NCI-H2029 (cell line): ENCODE data around the gene NID2.

Experiments
- DNase-seq: peaks from one replicate; lab custom pipeline; 2025; lab: John Stamatoyannopoulos, UW

Gene NID2

DNA sequence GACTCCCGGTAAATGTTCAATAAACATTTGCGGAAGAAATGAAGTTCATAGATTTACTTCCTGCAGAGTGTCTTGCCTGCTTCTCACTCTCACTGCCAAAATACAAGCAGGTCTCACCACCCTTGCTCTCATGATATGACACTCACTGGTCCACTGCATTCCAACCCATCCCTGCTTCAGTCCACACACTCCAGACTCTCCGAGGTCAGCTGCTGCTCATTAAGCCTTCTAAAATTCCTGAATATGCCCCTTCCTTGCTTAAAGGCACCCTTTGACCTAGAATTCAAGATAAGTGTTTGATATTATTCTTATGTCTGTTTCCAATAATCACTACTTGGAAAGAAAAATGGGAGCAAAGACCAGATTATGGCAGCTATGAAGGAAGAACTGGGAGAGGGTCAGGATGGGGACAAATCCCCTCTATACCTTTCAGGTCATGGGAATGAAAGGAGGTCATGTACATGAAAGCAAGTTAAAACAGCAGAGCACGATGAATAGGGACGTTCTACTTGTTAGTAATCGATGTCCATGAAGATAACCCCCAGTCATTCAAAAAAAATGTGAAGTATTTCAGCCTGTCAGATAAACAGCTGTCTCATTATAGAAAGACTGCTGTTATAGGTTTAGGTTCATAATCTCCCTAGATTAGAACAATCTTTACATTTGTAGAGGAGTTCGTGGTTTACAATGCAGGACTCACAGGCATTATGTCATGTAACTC is 10.5 kb upstream of the NID2 start:
- no peak for DNase-seq

DNA sequence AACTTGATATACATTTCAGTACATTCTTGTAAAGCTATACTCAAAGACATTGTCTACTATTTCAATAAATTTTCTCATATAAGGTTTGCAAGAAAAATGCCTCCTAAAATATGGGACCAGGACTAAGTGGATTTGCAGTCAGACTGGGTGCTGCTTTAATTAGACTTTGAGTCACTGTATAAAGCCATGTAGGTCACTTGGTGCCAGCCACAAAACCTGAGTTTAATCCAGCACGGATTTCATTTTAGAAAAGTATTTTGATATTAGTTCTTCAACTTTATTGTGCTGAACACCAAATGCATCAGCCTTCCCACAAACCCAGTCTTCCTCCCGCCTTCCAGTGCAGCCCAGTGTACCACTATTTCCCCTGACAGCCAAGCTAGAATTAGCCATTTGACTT is 9.9 kb upstream of the NID2 start:
- no peak for DNase-seq

GRCh38 chr14:52078095-52078531 is 9.3 kb upstream of the NID2 start:
- no peak for DNase-seq

DNA sequence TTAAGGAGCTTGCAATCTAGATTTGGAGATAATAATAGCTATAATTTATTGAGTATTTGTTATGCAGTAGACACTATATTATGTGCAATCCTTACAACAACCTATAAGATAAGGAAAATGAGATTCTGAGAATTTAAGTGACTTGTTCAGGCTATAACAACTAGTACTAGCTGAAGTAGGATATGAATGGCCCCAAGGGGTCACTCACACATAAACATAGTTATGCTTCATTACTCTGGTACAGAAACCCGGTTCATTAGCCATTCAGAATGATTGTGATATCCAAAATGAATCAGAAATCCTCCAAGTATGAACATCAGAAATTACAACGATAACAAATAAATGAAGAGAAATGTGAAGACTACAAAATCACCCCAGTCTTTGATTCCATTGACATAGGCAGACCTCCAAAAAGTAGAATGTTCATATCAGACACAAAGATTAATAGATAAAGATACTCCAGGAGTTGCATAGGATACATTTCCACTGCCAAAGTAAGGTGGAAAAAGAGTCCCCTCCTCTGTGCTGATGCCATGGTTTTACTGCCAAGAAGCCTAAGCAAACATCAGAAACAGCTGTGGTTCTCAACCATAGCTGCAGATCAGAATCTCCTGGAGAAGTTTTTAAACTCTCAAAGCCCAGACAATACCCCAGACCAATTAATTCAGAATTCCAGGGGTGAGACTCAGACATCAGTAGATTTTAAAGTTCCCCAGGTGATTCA is 8.6 kb upstream of the NID2 start:
- no peak for DNase-seq

DNA sequence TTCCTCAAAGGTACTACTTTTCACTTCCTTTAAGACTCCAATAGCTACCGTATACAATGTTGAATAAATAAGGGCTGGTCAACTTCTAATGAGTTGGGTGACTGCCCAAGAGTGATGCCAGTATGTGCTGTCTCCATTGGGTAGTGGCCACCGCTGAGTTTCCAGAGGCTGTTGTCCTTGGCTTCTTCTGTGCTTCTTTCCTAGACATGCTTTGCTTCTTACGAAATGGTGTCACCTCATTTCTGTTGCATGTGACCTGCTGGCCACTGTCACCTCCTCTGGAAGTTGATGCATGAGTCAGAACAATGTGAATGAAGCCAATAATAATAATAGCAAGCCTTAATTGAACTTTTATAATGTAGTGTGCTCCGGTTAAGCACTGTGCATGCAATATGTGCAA is 7.5 kb upstream of the NID2 start:
- no peak for DNase-seq

DNA sequence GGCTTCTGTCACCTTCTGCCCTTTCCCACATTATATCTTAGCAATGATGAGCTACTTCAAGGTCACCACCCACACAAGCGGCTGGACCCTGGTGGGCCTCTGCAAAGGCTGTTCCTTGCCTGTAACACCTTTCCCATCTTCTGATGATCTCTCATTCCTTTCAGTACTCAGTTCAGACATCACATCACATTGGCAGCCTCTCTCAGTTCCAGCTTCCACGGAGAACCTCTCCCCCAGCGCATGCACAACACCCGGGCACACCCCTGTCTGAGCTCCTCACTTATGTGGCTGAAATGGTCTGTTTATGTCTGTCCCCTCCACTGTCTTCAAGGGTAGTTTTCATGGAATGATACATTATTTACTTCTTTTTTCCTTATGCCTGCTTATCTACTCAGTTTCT is 6.5 kb upstream of the NID2 start:
- no peak for DNase-seq

- no peak for DNase-seq
These were observed 4.4 kb upstream of the NID2 start for GRCh38 chr14:52073251-52073650.

GRCh38 chr14:52072266-52072780 is 3.5 kb upstream of the NID2 start:
- DNase-seq, result no peak

DNA sequence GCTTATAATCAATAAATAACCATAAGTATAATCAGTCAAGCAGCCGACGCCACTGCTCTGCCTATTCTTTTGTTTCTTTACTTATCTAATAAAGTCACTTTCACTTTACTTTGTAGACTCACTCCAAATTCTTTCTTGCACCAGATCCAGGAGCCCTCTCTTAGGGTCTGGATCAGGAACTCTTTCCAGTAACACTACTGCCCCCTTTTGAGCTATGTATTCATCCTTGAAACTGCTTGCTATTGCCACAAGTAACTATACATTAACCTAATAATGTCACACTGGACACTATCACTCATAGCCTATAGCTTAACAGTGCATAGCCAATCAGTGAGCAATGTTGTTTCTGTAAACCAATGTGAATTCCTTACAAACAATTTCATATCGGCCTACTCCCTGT is 2.8 kb upstream of the NID2 start:
- DNase-seq, result no peak

GRCh38 chr14:52070051-52070431 is 1.2 kb upstream of the NID2 start:
- DNase-seq, result no peak

GRCh38 chr14:52069307-52070050 is 620 bp upstream of the NID2 start:
- no peak for DNase-seq

DNA sequence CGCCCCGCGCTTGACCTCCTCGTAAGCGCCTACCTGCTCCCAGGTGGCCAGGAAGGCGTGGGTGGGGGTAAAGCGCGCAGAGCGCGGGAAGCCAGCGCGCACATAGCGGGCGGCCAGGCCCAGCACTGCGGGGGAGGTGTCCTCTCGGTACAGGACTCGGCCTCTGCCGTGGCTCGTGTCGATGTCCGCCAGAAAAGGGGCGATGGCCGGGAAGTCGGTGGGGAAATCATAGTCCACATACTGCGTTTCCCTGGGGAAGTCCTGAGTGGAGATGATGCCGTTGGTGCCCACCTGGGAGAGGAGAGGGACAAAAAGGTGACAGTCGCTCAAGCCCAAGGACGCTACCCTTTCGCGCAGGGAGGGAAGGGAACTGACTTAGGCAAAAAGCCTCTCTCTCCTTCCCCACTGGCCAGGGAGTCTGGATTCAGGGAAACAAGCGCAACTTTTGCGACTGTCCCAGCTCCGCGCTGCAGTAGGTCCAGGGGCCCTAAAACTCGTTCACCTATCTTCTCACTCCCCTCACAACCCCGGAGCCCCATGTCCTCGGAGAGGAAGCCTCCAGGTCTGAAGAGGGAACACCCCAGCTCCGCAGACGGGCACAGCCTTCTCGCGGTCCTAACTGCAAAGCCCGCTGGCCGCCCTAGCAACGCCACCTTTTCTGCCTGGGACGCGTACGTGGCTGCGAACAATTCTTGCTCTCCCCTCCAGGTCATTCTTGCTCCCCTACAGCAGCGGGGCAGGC is 815 bp downstream of the NID2 start:
- no peak for DNase-seq

GRCh38 chr14:52064174-52064573 is 4.7 kb downstream of the NID2 start:
- no peak for DNase-seq

DNA sequence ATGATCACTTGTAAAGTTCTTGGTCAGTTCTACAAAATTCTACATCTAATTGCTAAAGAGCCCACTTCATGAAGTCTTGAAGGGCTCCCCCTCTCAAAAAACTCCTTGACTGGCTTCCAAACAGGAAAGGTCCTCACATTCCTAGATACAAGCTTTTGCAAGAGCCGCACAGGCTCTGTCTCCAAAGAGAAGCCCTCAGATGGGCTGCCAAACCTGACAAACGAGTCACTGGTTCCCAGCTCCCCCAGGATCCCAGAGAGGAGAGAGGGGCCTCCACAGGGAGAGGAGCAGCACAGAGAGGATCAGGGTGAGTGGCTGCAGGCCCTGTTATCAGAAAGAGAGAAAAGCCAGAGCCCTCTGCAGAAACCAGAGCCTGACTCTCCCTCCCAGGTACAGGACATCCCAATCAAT is 5.8 kb downstream of the NID2 start:
- no peak for DNase-seq

DNA sequence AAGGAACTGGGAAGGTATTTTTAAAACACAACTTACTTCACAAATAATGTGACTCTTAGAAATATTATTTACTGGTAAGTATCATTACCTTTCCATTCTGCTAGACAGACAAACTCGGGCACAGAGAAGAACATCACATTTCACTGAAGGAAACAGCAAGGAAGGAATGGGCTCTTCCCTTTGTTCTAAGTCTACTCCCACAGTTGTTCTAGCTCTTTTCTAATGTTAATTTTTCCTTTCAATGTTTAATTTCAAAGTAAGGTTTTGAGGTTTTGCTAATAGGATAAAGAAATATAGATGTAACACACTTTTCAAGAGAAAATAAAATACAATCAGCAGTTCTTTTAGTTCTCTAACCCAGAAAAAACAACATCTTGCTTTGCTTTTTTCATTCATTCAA is 7.0 kb downstream of the NID2 start:
- no peak for DNase-seq

DNA sequence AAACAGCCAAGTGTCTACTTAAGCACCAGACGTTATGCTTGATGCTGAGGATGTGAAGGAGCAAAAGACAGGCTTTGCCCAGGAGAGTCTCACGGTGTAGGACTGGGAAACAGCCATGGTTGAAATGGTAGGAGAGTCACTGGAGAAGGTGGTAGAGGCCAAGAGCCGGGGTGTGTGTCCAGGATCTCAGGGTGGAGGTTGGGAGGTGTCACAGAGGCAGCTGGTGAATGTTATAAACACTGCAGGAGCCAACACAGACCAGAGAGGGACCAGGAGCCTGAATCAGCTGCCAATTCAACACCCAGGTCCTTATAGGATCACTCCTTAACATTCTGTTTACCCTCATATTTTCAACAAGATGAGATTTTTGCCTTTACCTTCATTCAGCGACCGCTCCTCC is 7.5 kb downstream of the NID2 start:
- DNase-seq, result no peak

DNA sequence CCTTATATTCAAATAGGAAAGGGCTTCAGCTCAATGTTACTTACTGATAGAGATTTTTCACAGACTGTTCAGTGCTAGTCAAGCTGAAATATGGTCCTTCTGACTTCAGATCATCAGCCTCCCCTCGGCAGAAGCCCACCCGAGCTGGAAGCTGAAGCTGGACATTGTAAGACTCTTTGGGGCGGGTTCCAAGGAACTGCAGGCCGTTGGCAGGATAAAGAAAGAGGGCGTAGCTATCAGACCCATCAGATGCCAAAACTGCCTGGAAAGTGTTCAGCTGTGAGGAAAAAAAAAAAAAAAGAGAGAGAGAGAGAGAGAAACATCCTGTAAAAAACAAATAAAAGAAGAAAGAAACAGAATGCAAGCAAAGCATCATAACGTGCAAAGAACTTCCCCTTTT is 8.8 kb downstream of the NID2 start:
- no peak for DNase-seq

- DNase-seq, result no peak
These were observed 9.2 kb downstream of the NID2 start for GRCh38 chr14:52059649-52060048.

DNA sequence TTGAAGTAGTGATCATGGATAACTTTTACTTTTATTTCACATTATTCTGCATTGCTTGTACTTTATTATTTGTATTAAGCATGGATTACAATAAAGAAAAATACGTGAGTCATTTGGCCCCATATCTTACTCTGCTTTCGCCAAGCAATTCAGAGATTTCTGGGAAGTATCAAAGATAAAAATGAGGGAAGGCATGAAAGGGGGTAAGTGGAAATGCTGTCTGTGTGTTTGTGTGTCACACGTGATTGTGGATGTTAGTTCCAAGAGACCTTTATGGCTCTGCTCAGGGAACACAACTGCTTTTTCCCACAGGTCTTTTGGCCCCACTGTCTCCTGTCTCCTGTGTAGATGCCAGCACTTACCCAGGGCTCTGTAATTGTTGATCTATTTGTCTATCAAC is 10.5 kb downstream of the NID2 start:
- DNase-seq, result no peak

GRCh38 chr14:52055167-52055566 is 13.7 kb downstream of the NID2 start:
- DNase-seq, result no peak

- no peak for DNase-seq
These were observed 14.2 kb downstream of the NID2 start for GRCh38 chr14:52054678-52055077.

- DNase-seq, result no peak
These were observed 15.8 kb downstream of the NID2 start for GRCh38 chr14:52053044-52053443.
